Stimulated activated CD8-positive, alpha-beta memory T cell treated with anti-CD3 and anti-CD28 coated beads, Interleukin-15, amount 100 ng/mL, for 4 hours (primary cell): ENCODE results near the gene CASS4.

Source experiments
- DNase-seq, 2 donors: peaks; one replicate each; pipeline ENCODE4 v3.0.0-alpha.2; 2020; ENCODE audit warnings: low read depth in 2 of 2

CASS4 gene

GRCh38 chr20:56443654-56444540, 31.8 kb downstream of the CASS4 start:
- no peak for DNase-seq

GRCh38 chr20:56445130-56445529, 33.1 kb downstream of the CASS4 start:
- no peak for DNase-seq

- no peak for DNase-seq
Observed at GRCh38 chr20:56445540-56445939, 33.5 kb downstream of the CASS4 start.

GRCh38 chr20:56447227-56447626, 35.2 kb downstream of the CASS4 start:
- no peak for DNase-seq

- no peak for DNase-seq
Observed at GRCh38 chr20:56449459-56449858, 37.4 kb downstream of the CASS4 start.

GRCh38 chr20:56451056-56451765, 39.2 kb downstream of the CASS4 start:
- DNase-seq: no peak

- DNase-seq: no peak
Observed at GRCh38 chr20:56453352-56453751, 41.3 kb downstream of the CASS4 start.

GRCh38 chr20:56454754-56455153, 42.7 kb downstream of the CASS4 start:
- DNase-seq: no peak

GRCh38 chr20:56458206-56458821, 46.3 kb downstream of the CASS4 start:
- no peak for DNase-seq

GRCh38 chr20:56460459-56460858, 48.4 kb downstream of the CASS4 start:
- DNase-seq: no peak

GRCh38 chr20:56461576-56461975, 49.5 kb downstream of the CASS4 start:
- DNase-seq: no peak

GRCh38 chr20:56463428-56463827, 51.4 kb downstream of the CASS4 start:
- DNase-seq: no peak

- DNase-seq: no peak
Observed at GRCh38 chr20:56465997-56466396, 53.9 kb downstream of the CASS4 start.

- DNase-seq: no peak
Observed at GRCh38 chr20:56467968-56468315, 55.9 kb downstream of the CASS4 start.

- peak; percentile 93 to 97 for DNase-seq
Observed at GRCh38 chr20:56468316-56469076, 56.4 kb downstream of the CASS4 start, which contains the start of gene RTF2. Gene RTF2, plus strand, starts transcription at chr20:56468627. Its CDS starts 71 bp downstream, at chr20:56468698.

GRCh38 chr20:56469077-56469449, 57.0 kb downstream of the CASS4 start:
- DNase-seq: no peak

GRCh38 chr20:56483970-56484369, 71.9 kb downstream of the CASS4 start:
- DNase-seq: no peak

GRCh38 chr20:56487216-56487615, 75.2 kb downstream of the CASS4 start:
- no peak for DNase-seq

- DNase-seq: no peak
Observed at GRCh38 chr20:56488566-56488965, 76.5 kb downstream of the CASS4 start.

GRCh38 chr20:56501116-56501515, 89.1 kb downstream of the CASS4 start:
- no peak for DNase-seq

GRCh38 chr20:56503916-56504315, 91.9 kb downstream of the CASS4 start:
- no peak for DNase-seq
